CD4-positive, alpha-beta T cell (primary cell): ENCODE results near the gene WIPI1. TPM values are rescaled to one million over a fixed set of nuclear protein-coding genes. Genes with fewer than 3 reads are reported as not detected.

Experiments used
- ATAC-seq: fragments of 200-7000 bp; cut with Tn5 transposase; one replicate; pipeline ENCODE4 v1.10.0; 2022; ENCODE audit warnings: mild to moderate bottlenecking; ENCODE audit not compliant: poor library complexity
- CTCF ChIA-PET: fragments of 350-600 bp; sonication (Branson Sonifier 250); formaldehyde crosslinking; loops from one replicate; lab custom pipeline; 2021; ENCODE audit warnings: antibody characterized with exemption, inconsistent platforms; lab: Charles Lee
- POLR2A ChIA-PET: fragments of 350-600 bp; sonication (Branson Sonifier 250); formaldehyde crosslinking; loops from one replicate; lab custom pipeline; 2021; ENCODE audit warnings: antibody characterized with exemption, inconsistent platforms; lab: Charles Lee
- DNase-seq, 14 experiments: peaks; one replicate each; pipeline ENCODE4 v3.0.0-alpha.2; 2013 to 2020; ENCODE audit warnings: mixed read lengths in 2 of 14
- H3K27ac ChIP-seq, 2 donors: one replicate each; pipeline versions ENCODE4 v1.5.1 to v1.7.0; 2013; ENCODE audit warnings: low read length in 2 of 2, low read depth in 1 of 2, mild to moderate bottlenecking in 1 of 2
- H3K27me3 ChIP-seq, 2 experiments: 1 replicate in 1 of 2; 2 replicates in 1 of 2; pipeline versions ENCODE4 v1.6.1 to v1.7.0; 2013; ENCODE audit warnings: low read length in 2 of 2, control low read depth in 1 of 2, mild to moderate bottlenecking in 1 of 2, moderate library complexity in 1 of 2; ENCODE audit not compliant: insufficient read depth in 2 of 2, control insufficient read depth in 1 of 2
- H3K36me3 ChIP-seq: one replicate; pipeline ENCODE4 v1.6.1; 2013; ENCODE audit warnings: low read length, control low read depth; ENCODE audit not compliant: insufficient read depth
- H3K4me1 ChIP-seq: one replicate; pipeline ENCODE4 v1.6.1; 2013; ENCODE audit warnings: low read length, control low read depth; ENCODE audit not compliant: insufficient read depth
- H3K4me3 ChIP-seq: one replicate; pipeline ENCODE4 v1.5.1; 2013; ENCODE audit warnings: mild to moderate bottlenecking, low read length, moderate library complexity
- H3K9me3 ChIP-seq, 2 experiments: 1 replicate in 1 of 2; 2 replicates in 1 of 2; pipeline versions ENCODE4 v1.6.1 to v1.7.0; 2013; ENCODE audit warnings: low read length in 2 of 2, mild to moderate bottlenecking in 2 of 2, control low read depth in 1 of 2, moderate library complexity in 1 of 2; ENCODE audit not compliant: control insufficient read depth in 1 of 2, insufficient read depth in 1 of 2
- H3K27ac Mint-ChIP-seq: one replicate; pipeline ENCODE4 v1.8.0; 2020; ENCODE audit warnings: mixed read lengths
- H3K27me3 Mint-ChIP-seq: one replicate; pipeline ENCODE4 v1.8.0; 2021; ENCODE audit warnings: mixed read lengths
- H3K36me3 Mint-ChIP-seq: one replicate; pipeline ENCODE4 v1.8.0; 2021; ENCODE audit warnings: low read depth, mixed read lengths
- H3K4me1 Mint-ChIP-seq: one replicate; pipeline ENCODE4 v1.8.0; 2021; ENCODE audit warnings: low read depth, mixed read lengths
- H3K4me3 Mint-ChIP-seq: one replicate; pipeline ENCODE4 v1.8.0; 2020; ENCODE audit warnings: mild to moderate bottlenecking, mixed read lengths
- H3K9me3 Mint-ChIP-seq: one replicate; pipeline ENCODE4 v1.8.0; 2020; ENCODE audit warnings: mixed read lengths
- CTCF ChIP-seq: fragments of 200-600 bp; IDR thresholded peaks from one replicate; pipeline ENCODE4 v1.8.0; 2022; ENCODE audit warnings: antibody characterized with exemption, mild to moderate bottlenecking
- intact Hi-C, 2 experiments: fragments of 100-400 bp; cut with DNase I in 1 of 2; cut with micrococcal nuclease in 1 of 2; formaldehyde crosslinking; loops; one replicate each; pipeline versions ENCODE4 v1.15.1 to v1.9.0; 2023 to 2025; cut with DNase I, micrococcal nuclease
- total RNA-seq, 174 experiments: library from RNA in 2 of 174; stranded (reverse) in 2 of 174; gene quantifications; one replicate each; pipeline ENCODE4 v1.2.3 and lab custom pipeline; 2021 to 2026

WIPI1 gene
- total RNA-seq, 2 experiments from 2014 or later, result 2.0 to 2.6 TPM

- Mint-ChIP-seq H3K36me3 (peaks cover 8% of the 10 kb centered on the region), H3K27ac (no peak overlapping the region), H3K9me3 (peaks cover 4% of the 10 kb centered on the region), H3K4me3 (no peak overlapping the region), H3K4me1 (peaks cover 18% of the 10 kb centered on the region), H3K27me3 (peaks cover 7% of the 10 kb centered on the region)
- Histone ChIP-seq H3K27ac (no peak overlapping the region), H3K36me3 (no peaks in the 10 kb centered on the region), H3K4me1 (peaks cover 12% of the 10 kb centered on the region), H3K27me3 (no peaks in the 10 kb centered on the region), H3K9me3 (no peaks in the 10 kb centered on the region), H3K4me3 (no peak overlapping the region)
- DNase-seq, result no peak
- POLR2A ChIA-PET, result no interaction called here
- CTCF ChIA-PET, result no interaction called here
- no peak for TF ChIP-seq CTCF
- intact Hi-C loops, result loop anchor here in 1 of 2 experiments (5.0 kb wide), 1 partner anchor 57 kb away; no protein-coding TSS in a partner anchor
- ATAC-seq, result no peak
Observed at GRCh38 chr17:68499587-68499986, 42.3 kb upstream of the WIPI1 start.

GRCh38 chr17:68498479-68499326 is 41.4 kb upstream of the WIPI1 start:
- no peaks in the 10 kb centered on the region for H3K36me3 ChIP-seq
- peaks cover 12% of the 10 kb centered on the region for H3K4me1 ChIP-seq
- TF ChIP-seq CTCF, result no peak
- Mint-ChIP-seq H3K4me1 (peaks cover 18% of the 10 kb centered on the region), H3K27me3 (peaks cover 7% of the 10 kb centered on the region), H3K27ac (peak overlapping the region; percentile 21), H3K36me3 (peaks cover 8% of the 10 kb centered on the region), H3K4me3 (no peak overlapping the region), H3K9me3 (peaks cover 4% of the 10 kb centered on the region)
- intact Hi-C loops, result loop anchor here in 1 of 2 experiments (5.0 kb wide), 1 partner anchor 56 kb away; no protein-coding TSS in a partner anchor
- CTCF ChIA-PET, result no interaction called here
- no peak overlapping the region for H3K27ac ChIP-seq
- POLR2A ChIA-PET, result interaction anchor here (0.8 to 2.7 kb wide), 2 partner anchors 11 to 14 kb away, joined by 7 to 23 read pairs; partner anchors contain the start of gene PRKAR1A
- no peak for ATAC-seq
- peak overlapping the region; percentile 21 for H3K4me3 ChIP-seq
- no peaks in the 10 kb centered on the region for H3K27me3 ChIP-seq
- no peak for DNase-seq
- no peaks in the 10 kb centered on the region for H3K9me3 ChIP-seq

- Histone ChIP-seq H3K4me3 (peak overlapping the region; percentile 21), H3K27ac (no peak overlapping the region), H3K27me3 (no peaks in the 10 kb centered on the region), H3K36me3 (no peaks in the 10 kb centered on the region), H3K9me3 (no peaks in the 10 kb centered on the region), H3K4me1 (peaks cover 12% of the 10 kb centered on the region)
- intact Hi-C loops, result loop anchor here (2.0 to 5.0 kb wide), 2 partner anchors 15 to 56 kb away; partner anchors contain the start of gene PRKAR1A (in 1 of the 2)
- H3K36me3 Mint-ChIP-seq, result peaks cover 8% of the 10 kb centered on the region
- POLR2A ChIA-PET, result interaction anchor here (0.8 to 2.7 kb wide), 3 partner anchors 10 to 250 kb away, joined by 3 to 23 read pairs (median 7); partner anchors contain the start of genes AMZ2 and PRKAR1A
- CTCF ChIA-PET, result no interaction called here
- peaks cover 7% of the 10 kb centered on the region for H3K27me3 Mint-ChIP-seq
- ATAC-seq (no peak), DNase-seq (peak in 3 of 14 experiments; percentile 42 to 48 (median 47))
- H3K9me3 Mint-ChIP-seq, result peaks cover 4% of the 10 kb centered on the region
- peak overlapping the region; percentile 9 for H3K4me3 Mint-ChIP-seq
- no peak for TF ChIP-seq CTCF
- H3K27ac Mint-ChIP-seq, result peak overlapping the region; percentile 21
- H3K4me1 Mint-ChIP-seq, result peaks cover 18% of the 10 kb centered on the region
Observed at GRCh38 chr17:68497885-68498319, 40.6 kb upstream of the WIPI1 start.
